H4 (cell line): ENCODE results near the gene ADSL. TPM values are rescaled to one million over a fixed set of nuclear protein-coding genes. Genes with fewer than 3 reads are reported as not detected.
"Not testable (repeated sequence)": the region's sequence is repeated elsewhere in the genome, so short reads cannot be mapped to it uniquely, and the experiment has no call there.

Experiments
- DNase-seq: peaks from one replicate; pipeline ENCODE4 v3.0.0-alpha.2; 2015; ENCODE audit warnings: low spot score
- total RNA-seq: library from RNA; depleted of rRNA; stranded (reverse); fragments of >200 nt; shearing (Covaris generic); gene quantifications from 2 replicates; pipeline ENCODE4 v1.2.3, GENCODE V29; 2014

Gene ADSL
- total RNA-seq, 1 experiment from 2014 or later = 214 TPM

GRCh38 chr22:40368836-40369235, 22.5 kb downstream of the ADSL start:
- no peak for DNase-seq

GRCh38 chr22:40374567-40374966, 28.3 kb downstream of the ADSL start:
- no peak for DNase-seq

DNA sequence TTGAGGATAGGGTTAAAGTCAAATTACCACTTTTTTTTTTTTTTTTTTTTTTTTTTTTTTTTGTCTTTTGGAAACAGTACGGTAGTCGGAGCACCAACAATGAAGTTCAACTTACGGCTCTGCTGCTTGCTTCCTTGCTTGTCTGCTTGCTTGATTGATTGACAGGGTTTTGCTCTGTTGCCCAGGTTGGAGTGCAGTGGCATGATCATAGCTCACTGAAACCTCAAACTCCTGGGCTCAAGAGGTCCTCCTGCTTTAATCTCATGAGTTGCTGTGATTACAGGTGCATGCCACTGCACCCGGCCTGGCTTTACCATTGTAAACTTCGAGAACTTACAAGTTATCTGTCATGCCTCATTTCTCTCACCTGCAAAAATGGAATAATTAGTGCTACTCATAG, 29.8 kb downstream of the ADSL start:
- no peak for DNase-seq

GRCh38 chr22:40377931-40378330, 31.6 kb downstream of the ADSL start:
- no peak for DNase-seq

GRCh38 chr22:40378448-40378847, 32.1 kb downstream of the ADSL start:
- not testable (repeated sequence) for DNase-seq

DNA sequence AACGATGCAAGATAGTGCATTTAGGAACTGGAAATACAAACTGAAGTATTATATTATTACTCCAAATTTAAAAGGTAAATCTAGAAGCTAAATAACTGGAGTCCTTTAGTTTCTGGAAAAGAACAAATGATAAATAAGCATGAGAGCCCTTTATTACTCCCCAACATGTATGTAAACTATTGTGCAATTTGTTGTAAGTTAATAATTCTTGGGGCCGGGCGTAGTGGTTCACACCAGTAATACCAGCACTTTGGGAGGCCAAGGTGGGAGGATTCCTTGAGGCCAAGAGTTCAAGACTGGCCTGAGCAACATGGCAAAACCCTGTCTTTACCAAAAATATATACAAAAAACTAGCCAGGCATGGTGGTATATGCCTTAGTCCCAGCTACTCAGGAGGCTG, 35.2 kb downstream of the ADSL start:
- DNase-seq = no peak

GRCh38 chr22:40383905-40384304, 37.6 kb downstream of the ADSL start:
- DNase-seq = no peak

GRCh38 chr22:40385036-40385782, 38.9 kb downstream of the ADSL start:
- DNase-seq = no peak

- DNase-seq = no peak
These were observed 41.4 kb downstream of the ADSL start for GRCh38 chr22:40387746-40388145.

DNA sequence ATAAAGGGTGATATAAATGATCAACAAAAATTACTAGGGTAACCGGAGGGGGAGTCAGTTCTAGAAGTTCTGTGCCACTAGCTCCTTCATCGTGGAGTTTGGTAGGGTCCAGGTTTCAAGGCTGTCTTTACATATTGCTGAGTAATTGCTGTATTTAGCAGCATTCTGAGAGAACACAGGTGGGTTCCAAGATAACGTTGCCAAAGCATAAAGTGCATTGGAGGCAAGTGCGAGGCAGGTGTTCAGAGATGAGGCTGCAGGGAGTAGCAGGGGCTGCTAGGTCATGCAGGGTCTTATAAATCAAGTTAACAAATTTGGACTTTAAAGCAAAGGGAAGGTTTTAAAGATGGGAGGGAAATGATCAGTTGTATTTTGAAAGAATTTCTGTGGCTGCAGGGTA, 41.9 kb downstream of the ADSL start:
- no peak for DNase-seq

DNA sequence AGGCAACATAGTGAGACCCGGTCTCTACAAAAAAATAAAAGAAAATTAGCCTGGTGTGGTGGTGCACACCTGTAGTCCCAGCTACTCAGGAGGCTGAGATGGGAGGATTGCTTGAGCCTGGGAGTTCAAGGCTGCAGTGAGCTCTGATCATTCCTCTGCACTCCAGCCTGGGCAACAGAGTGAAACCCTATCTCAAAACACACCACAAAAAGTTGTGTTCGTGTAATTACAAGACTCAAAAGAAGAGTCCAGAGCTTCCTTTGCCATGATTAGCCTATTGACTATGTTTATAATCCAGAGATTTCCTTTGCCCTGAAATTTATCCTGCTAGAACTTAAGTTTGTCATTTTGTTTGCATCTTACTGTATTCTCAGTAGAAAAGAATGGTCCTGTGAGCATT, 45.1 kb downstream of the ADSL start:
- DNase-seq = no peak

DNA sequence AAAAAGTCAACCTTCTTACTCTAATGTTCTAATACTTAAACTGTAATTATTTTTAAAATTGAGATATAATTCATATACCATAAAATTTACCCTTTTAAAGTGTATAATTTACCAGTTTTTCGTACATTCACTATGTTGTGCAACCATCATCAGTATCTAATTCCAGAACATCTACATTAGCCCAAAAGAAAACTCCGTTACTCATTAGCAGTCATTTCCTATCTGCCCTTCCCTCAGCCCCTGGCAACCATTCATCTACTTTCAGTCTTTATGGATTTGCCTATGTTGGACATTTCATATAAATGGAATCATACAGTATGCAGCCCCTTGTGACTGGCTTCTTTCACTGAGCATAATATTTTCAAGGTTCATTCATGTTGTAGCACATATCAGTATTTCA, 46.3 kb downstream of the ADSL start:
- DNase-seq = no peak

GRCh38 chr22:40394607-40395006, 48.3 kb downstream of the ADSL start:
- DNase-seq = no peak

DNA sequence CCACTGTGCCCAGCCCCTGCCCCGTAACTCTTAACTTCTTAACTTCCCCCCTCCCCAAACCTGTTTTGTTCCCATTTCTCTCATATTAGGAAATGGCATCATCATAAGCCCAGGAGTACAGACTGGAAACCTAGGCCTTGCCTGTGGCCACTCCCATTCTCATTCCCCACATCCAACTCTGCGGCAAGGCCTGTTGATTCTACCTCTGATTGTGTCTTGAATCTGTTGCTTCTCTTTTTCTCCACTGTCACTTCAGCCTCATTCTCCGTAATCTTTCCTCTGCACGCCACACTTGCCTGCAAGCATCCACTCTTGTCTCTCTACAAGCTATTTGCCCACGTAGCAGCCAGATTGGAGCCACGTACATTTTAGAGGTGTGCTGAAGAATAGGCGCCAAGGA, 49.3 kb downstream of the ADSL start:
- DNase-seq = no peak

DNA sequence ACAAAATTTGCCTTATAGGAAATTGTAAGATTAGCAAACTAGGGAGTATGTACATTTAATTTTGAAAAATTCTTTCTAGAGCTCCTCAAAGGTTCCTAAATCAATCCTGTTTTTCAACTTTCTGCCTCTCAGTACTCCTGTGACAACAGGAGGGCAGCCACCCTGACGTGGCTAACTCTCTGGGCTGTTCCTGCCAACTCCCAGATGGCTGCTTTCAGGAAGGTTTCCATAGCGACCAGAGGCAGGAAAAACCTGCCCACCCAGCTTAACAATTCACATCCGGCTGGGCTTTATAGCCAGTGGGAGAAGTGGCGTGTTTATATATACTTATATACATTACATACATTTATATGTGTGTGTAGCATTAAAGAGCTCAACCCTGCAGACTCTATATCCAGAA, 50.6 kb downstream of the ADSL start:
- no peak for DNase-seq

DNA sequence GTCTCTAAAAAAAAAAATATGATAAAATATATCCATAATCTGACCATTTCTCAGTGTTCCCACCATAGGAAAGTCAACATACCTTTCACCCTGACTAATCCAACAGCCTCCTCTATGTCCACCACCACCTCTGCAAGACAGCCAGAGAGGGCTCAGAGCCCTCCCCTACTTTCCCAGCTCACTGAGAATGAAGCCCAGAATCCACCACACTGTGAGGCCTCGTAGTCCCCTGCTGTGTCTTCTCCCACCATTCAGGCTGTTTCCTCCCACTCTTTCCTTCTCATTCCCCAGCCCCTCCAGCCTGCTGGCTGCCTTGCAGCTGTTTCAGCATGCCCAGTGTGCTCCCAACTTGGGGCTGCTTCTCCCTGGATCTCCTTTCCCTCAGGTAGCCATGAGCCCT, 51.1 kb downstream of the ADSL start:
- DNase-seq = no peak

DNA sequence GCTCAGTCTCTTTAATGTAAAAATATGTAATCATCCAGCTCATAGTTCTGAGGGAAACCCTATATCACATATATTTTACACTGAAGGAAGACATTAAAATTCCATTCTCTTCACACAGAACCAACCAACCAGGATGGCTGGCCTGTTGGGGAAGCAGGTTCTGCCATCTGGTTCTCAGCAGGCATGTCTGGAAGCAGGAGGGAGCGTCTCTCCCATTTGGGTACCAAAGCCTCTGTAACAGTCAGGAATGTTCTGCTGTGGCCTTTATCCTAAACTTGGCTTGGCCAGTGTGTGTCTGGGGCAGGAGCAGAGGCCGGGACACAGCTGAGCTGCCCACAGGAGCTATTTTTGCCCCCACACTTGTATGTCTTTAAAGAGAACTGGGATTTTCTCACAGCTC, 53.3 kb downstream of the ADSL start:
- no peak for DNase-seq

GRCh38 chr22:40400159-40400558, 53.9 kb downstream of the ADSL start:
- no peak for DNase-seq

DNA sequence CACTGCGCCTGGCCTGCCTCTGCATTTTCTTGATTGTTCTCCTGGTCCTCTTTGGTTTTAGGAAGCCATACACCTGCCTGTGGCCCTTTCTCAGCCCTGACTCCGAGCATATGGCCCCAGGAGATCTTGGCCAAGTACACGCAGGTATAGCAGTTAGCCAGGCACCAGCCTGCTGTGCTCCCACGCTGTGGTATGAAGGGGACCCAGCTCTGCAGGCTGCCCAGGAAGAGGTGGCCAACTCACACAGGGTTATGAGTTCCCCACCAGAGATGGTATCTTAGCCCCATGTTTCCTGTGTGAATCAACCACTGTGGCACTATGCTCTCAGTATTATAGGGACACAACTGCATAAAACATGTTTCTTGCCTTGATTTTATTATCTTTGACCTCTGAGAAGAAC, 55.2 kb downstream of the ADSL start:
- DNase-seq = no peak

DNA sequence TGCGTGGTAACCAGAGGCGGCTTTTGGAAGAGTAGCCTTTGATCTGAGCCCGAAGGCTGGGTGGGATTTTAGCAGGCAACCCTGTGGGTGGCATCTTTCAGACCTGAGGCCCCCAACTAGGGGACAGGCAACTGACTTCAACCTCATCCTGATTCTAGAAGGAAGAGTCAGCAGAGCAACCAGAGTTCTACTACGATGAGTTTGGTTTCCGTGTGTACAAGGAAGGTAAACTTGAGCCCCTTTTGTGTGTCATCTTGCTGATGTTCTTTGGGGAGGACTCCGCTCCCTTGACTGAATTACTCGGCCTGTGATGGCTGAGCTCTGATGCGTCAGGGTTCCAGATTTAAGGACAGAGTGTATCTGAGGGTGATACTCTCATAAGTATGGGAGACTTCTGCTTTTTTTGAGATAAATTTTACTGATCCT, 55.7 kb downstream of the ADSL start:
- no peak for DNase-seq

- no peak for DNase-seq
These were observed 56.8 kb downstream of the ADSL start for GRCh38 chr22:40403141-40403540.

DNA sequence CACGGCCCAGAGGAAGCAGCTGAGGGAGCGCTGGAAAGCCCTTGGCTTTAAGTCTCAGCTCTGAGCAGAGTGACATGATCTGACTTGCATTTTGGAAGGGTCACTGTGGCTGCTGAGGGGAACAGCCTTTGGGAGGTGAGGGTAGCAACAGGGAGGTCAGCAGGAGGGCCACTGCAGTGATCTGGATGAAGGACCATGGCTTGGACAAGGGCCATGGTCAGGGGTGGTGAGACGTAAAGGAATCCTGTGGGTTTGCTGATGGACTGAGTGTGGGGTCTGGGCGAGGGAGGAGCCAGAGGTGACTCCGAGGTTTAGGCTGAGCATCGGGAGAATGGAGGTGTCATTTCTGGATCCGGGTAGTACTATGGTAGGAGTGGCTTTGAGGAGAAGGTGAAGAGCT, 57.4 kb downstream of the ADSL start:
- DNase-seq = no peak

- no peak for DNase-seq
These were observed 58.2 kb downstream of the ADSL start for GRCh38 chr22:40404251-40405177.
